NCI-H128 (cell line): Measurements from ENCODE around the gene ZNF469.
"Not testable (repeated sequence)": the region's sequence is repeated elsewhere in the genome, so short reads cannot be mapped to it uniquely, and the experiment has no call there.

ENCODE experiments used
- DNase-seq: peaks from one replicate; lab custom pipeline; 2025; ENCODE audit not compliant: unreplicated experiment; lab: John Stamatoyannopoulos, UW

The ZNF469 gene

DNA sequence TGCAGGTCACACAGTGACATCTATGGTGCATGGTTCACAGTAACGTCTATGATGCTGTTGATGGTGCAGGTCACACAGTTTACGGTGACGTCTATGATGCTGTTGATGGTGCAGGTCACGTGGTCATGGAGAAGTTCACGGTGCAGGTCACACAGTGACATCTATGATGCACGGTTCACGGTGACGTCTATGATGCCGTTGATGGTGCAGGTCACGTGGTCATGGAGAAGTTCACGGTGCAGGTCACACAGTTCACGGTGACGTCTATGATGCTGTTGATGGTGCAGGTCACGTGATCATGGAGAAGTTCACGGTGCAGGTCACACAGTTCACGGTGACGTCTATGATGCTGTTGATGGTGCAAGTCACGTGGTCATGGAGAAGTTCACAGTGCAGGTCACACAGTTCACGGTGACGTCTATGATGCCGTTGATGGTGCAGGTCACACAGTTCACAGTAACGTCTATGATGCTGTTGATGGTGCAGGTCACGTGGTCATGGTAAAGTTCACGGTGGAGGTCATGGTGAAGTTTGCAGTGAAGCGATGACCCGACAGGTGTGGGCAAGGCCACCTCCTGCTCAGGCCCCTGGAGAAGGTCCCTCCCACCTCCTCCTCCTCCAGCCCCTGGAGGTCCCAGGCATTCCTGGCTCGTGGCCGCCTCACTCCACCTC, 27.7 kb downstream of the ZNF469 start:
- DNase-seq = not testable (repeated sequence)

DNA sequence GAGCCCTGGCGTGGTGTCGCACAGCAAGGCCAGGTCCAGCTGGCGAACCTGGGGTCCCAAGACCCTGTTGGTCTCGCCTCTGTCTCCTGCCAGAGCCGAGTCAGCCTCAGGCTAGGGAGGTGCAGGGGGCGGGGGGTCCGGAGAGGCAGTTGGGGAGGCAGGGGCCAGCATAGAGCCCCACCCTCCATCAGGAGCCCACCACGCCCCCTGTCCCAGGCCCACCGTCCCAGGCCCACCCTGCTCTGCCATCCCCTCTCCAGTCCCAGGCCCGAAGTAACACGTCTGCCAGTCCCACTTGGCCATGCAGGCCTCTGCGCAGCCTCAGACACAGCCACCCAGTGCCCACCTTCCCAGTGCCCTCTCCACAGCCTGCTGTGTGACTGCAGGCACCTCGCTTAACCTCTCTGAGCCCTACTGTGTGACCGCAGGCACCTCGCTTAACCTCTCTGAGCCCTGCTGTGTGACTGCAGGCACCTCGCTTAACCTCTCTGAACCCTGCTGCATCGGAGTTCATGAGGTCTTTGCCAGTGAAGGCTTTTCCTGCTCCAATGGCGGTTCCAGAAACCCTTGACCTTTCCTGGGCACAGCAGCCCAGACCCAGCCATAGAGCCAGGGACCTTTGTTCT, 29.3 kb downstream of the ZNF469 start:
- no peak for DNase-seq

- no peak for DNase-seq
Observed at GRCh38 chr16:88412766-88413165, 30.0 kb downstream of the ZNF469 start.

- DNase-seq = no peak
Observed at GRCh38 chr16:88413231-88413630, 30.5 kb downstream of the ZNF469 start.

- DNase-seq = no peak
Observed at GRCh38 chr16:88413631-88414030, 30.9 kb downstream of the ZNF469 start.

GRCh38 chr16:88414521-88415380, 32.0 kb downstream of the ZNF469 start:
- no peak for DNase-seq

DNA sequence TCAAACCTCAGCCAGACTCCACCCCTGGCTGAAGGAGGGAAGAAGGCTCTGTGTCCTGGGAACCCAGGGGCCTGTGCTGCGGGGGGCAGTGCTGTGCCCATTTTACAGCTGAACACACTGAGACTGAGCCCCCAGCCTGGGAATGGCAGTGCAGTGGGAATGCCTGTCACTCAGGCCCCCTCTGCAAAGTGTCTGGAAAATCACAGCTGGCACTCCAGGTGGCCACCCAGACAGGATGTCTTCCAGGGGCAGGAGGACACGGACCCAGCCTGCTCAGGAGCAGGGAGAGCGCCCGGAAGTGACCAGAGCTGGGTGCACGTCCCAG, 32.6 kb downstream of the ZNF469 start:
- no peak for DNase-seq

DNA sequence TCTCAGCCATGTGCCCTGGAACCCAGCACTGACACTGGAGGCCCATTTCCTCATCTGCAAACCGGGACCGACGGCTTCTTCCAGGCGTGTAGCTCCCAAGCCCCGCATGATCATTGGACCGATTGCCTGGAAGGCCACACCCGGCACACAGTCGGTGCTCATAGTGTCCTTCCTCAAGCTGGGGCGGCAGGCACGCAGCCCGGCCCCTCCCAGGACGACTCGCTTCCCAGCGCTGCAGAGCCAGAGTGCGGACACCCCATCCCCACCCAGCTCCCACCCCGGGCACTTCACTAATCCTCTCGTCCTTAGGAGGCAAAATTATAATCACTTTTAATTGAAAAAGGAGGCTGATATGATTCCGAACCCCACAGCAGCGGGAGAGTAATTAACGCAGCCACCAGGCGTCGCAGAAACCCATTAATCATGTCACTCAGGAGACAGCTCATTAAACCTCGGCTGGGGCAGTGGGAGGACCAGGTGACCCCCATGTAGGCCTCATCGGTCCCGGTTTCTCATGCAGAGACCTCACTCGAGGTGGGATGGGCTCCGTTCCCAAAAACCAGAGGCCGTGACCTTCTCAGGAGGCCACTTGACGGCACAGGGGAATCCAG, 33.1 kb downstream of the ZNF469 start:
- no peak for DNase-seq

GRCh38 chr16:88416686-88417085, 33.9 kb downstream of the ZNF469 start:
- DNase-seq = no peak

DNA sequence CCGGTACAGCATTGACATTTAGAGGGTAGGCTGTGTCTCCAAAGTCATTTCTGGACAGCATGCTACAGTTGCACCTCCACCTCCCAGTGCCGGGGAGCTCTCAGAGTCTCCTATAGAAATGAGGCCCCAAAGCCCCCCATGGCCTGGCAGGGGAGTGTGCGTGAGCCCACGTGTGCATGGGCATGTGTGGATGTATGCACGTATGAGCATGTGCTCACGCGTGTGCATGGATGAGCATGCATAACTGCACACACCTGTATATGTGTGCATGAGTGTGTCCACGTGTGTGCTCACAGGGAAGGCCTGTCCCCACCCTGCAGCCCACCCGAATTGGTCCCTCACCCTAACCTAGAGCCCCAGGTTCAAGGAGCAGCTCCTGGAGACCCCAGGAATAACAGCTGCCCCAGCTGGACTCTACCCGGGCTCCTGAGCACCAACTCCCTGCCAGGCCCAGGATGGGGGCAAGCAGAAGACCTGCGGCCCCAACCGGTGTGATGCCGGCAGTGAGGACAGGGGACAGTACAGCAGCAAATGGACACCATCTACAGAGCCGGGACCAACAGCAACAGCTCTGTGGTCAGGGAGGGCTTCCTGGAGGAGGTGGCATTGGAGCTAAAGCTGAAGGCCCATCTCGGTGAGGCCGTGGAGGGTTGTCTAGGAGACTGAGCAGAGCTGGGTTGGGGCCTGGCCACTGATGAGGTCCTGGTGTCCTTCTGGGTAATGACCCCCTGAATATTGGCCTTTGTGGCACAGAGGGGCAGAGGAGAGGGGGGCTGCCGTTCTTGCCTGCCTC, 35.1 kb downstream of the ZNF469 start:
- no peak for DNase-seq

DNA sequence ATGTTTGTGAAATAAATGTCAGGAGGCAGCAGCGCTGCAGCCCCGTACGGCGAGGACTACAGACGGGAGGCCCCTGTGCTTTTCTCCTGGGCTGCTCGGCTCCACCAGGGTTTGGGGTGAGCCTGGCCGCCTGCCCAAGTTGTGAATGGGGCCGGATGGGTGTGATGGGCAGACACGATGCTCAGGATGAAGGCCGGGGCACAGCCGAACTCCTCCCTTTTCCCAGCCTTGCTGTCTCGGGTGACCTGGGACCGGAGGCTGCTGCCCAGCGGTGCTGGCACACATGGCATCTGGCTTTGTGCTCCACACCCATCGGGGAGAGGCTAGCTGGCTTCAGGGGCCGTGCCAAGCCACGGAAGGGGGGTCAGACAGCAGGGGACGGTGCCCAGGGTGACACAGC, 36.1 kb downstream of the ZNF469 start:
- DNase-seq = no peak

- DNase-seq = no peak
Observed at GRCh38 chr16:88419790-88420189, 37.0 kb downstream of the ZNF469 start.

DNA sequence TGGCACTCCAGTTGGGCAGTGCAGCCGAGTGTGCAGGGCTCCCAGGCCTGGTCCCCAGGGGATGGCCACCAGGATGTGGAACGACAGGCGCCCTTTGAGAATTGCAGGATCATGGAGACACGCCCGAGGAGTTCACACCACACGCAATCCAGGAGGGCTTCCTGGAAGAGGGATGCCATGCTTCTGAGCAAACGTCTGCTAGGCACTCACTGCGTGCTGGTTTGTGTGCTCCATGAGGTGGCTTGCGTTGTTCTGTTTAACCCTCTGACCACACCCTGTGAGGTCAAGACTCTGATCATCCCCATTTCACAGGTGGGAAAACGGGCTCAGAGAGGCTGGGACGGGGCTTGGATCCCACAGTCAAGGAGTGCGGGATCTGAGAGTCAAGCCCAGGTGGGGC, 37.7 kb downstream of the ZNF469 start:
- no peak for DNase-seq

DNA sequence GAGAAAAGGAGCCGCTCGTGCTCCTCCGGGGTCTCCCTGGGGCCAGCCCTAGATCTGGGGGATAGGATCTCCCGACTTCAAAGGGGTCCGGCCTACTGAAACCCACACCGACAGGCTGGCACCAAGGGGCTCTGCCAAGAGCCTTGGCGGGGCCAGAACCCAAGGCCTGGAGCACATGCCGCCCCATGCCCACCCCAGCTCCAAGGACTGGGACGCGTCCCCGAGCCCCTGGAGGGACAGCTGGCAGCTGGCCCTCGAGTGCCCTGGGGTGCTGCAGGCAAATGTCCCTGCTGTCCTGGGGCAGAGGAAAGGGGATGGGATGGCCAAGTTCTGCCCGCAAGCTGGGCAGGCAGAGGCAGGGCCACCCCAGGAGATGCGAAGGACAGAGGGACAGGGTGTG, 38.5 kb downstream of the ZNF469 start:
- no peak for DNase-seq

DNA sequence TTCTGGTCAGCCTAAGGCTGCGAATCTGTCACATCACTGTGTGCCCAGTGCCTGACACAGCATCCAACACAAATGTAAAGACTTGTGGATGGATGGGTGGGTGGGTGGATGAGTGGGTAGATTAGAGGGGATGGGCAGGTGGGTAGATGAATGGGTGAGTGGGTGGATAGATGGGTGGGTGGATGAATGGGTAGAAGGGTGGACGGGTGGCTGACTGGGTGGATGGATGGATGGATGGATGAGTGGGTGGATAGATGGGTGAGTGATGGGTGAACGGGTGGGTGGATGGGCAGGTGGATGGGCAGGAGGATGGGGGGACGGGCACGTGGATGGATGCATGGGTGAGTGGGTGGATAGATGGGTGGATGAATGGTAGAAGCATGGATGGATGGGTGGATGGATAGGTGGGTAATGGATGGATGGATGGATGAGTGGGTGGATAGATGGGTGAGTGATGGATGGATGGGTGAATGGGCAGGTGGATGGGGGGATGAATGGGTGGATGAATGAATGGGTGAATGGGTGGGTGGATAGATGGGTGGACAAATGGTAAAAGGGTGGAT, 39.2 kb downstream of the ZNF469 start:
- no peak for DNase-seq

GRCh38 chr16:88422733-88423447, 40.1 kb downstream of the ZNF469 start:
- no peak for DNase-seq

- no peak for DNase-seq
Observed at GRCh38 chr16:88423448-88423850, 40.7 kb downstream of the ZNF469 start.

DNA sequence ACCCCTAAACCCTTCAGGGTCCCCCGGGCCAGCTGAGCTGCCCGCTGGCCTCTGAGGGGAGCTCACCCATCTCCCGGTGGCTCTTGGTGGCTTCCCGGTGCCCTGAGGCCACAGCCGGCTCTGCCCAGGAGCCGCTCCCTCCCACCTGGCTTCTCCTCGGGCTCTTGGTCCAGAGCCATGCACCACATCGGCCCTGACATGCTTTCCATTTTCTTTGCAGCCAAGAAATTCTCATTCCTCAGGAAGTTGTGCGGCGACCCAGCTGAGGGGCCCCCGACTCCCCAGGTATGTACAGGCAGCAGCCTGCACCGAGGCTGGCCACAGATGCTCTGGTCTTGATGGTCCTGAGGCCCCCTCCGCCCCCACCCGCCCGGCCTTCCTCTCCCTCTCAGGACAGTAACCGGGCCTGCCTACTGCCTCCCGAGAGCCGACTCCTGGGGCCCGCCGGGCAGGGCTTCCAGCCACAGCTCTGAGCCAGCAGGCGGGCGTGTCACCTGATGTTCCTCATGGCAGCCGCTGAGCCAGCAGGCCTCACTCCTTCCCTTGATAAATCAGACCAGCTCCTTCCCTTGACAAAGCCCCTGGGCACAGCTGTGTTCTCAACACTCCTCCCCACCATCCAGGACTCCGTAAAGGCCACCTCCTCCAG, 42.0 kb downstream of the ZNF469 start:
- no peak for DNase-seq

DNA sequence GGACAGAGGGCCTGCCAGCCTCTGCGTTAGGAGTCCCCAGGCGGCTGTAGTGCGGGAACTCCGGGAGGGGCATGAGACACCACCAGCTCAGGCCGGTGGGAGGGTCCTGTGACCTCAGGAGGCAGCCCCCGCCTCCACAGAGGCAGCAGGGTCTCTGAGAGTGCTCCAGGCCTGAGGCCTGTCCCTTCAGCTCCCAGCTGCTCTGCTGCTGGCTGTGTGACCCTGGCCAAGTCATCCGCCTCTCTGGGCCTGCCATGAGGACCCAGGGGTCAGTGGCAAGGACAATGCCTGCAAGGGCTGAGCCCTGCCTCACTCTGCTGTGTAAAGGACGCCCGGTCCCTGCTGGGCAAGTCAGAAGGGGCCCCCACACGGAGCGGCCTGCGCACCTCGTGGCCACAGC, 43.3 kb downstream of the ZNF469 start:
- DNase-seq = no peak

DNA sequence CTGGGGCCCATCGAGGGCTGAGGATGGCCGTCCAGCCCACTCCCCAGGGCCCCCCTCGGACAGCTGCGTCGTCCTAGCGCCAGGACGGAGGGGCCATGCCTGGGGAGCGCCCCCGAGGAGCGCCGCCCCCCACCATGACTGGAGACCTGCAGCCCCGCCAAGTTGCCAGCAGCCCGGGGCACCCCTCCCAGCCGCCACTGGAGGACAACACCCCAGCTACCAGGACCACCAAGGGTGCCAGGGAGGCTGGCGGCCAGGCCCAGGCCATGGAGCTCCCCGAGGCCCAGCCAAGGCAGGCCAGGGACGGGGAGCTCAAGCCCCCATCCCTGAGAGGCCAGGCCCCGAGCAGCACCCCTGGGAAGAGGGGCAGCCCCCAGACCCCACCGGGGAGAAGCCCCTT, 44.6 kb downstream of the ZNF469 start:
- no peak for DNase-seq
